GM12892 (cell line): ENCODE data around the gene RFX6.

Source experiments
- POLR2A ChIP-seq: IDR thresholded peaks from 2 replicates; pipeline ENCODE4 v1.6.1; 2011; ENCODE audit warnings: low read depth, low read length, control low read depth
- TAF1 ChIP-seq: IDR thresholded peaks from 2 replicates; pipeline ENCODE4 v1.6.1; 2011; ENCODE audit warnings: low read depth, mild to moderate bottlenecking, control low read depth, low read length, borderline replicate concordance

DNA sequence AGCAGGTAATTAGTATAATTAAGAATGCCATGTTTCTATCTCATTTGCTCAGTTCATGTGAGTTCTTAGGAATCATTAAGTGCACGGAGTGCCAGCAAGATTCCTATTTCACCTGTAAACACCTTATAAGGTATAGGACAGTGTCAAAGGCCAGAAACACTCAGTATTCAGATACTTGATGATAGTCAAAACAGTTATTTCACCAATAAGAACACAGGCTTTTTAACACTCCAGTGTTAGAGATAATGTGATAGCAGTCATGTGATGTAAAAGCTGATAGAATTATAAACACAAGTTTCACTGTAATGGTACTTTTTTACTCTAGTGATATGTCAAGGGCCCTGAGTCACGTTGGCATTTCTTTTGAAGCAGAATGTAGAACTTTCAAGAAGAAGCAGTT lies 48.1 kb upstream of the RFX6 start, which contains the start of gene GPRC6A:
- TF ChIP-seq TAF1, result no peak
- no peak for TF ChIP-seq POLR2A
